ENCODE measurements around the gene KRT37. TPM values are rescaled to one million over a fixed set of nuclear protein-coding genes. Genes with fewer than 3 reads are reported as not detected.

The KRT37 gene
- polyA plus RNA-seq, 3 donors: not detected

DNA sequence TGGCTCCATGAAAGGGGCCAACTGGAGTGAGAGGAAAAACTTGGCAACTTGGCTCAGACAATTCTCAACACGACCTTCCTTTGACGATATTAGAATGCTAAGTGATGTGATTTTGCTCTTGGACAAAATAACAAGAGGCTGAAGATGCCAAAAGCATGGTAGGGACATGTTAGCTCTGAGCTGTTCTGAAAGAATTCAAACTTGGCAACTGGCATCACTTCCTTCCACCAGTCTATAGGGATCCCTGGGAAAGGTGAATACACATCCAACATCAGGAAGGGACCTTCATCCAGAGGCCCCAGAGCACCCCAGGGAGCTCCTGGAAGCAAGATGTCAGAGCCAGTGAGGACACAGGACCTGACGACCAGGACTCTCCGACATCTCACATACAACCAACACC, 4.3 kb downstream of the KRT37 start:
- no peaks in the 10 kb centered on the region for H3K9me3 Mint-ChIP-seq

GRCh38 chr17:41419716-41420115, 4.7 kb downstream of the KRT37 start:
- no peak overlapping the region for H3K4me2 ChIP-seq (replicated peaks; ENCODE audit: extremely low read depth, low read length, poor library complexity, severe bottlenecking)
- H3K4me1 Mint-ChIP-seq: peaks cover 7% of the 10 kb centered on the region
- no peak overlapping the region for H3K9ac ChIP-seq (ENCODE audit: insufficient read depth, low read length, poor library complexity, severe bottlenecking)
- H4K20me1 ChIP-seq (ENCODE audit: insufficient read depth, low read length): no peaks in the 10 kb centered on the region
- H3K27me3 Mint-ChIP-seq (ENCODE audit: low read depth in 3 of 3): peaks cover 6 to 9% (median 9%) of the 10 kb centered on the region in 3 donors
- peaks cover 4 to 5% of the 10 kb centered on the region in 2 donors for H3K4me1 ChIP-seq (ENCODE audit: control insufficient read depth in 1 of 2, insufficient read depth in 2 of 2, low read length in 2 of 2)
- intact Hi-C loops (cut with micrococcal nuclease): no loop called here
- no peak overlapping the region for H3K4me3 Mint-ChIP-seq
- H3K9me3 ChIP-seq (replicated peaks in 1 of 2; ENCODE audit: control insufficient read depth in 1 of 2, insufficient read depth in 1 of 2, low read length in 2 of 2): no peaks in the 10 kb centered on the region
- H3K79me2 ChIP-seq (ENCODE audit: insufficient read depth, low read length): no peaks in the 10 kb centered on the region
- H3K4me3 ChIP-seq (replicated peaks in 1 of 3; ENCODE audit: low read depth in 2 of 3, low read length in 3 of 3): no peak overlapping the region
- H3K27ac Mint-ChIP-seq: no peak overlapping the region
- DNase-seq: no peak
- WGBS (ENCODE audit: insufficient coverage): 94% methylated on average over 4 of the region's 4 CpGs
- no peaks in the 10 kb centered on the region for H3K27me3 ChIP-seq (ENCODE audit: control insufficient read depth in 2 of 2, insufficient read depth in 2 of 2, low read length in 2 of 2)
- H2AFZ ChIP-seq (ENCODE audit: insufficient read depth, low read depth, low read length, poor library complexity, severe bottlenecking): no peak overlapping the region
- H3K36me3 Mint-ChIP-seq: no peaks in the 10 kb centered on the region
- TF ChIP-seq, protein P1, sequence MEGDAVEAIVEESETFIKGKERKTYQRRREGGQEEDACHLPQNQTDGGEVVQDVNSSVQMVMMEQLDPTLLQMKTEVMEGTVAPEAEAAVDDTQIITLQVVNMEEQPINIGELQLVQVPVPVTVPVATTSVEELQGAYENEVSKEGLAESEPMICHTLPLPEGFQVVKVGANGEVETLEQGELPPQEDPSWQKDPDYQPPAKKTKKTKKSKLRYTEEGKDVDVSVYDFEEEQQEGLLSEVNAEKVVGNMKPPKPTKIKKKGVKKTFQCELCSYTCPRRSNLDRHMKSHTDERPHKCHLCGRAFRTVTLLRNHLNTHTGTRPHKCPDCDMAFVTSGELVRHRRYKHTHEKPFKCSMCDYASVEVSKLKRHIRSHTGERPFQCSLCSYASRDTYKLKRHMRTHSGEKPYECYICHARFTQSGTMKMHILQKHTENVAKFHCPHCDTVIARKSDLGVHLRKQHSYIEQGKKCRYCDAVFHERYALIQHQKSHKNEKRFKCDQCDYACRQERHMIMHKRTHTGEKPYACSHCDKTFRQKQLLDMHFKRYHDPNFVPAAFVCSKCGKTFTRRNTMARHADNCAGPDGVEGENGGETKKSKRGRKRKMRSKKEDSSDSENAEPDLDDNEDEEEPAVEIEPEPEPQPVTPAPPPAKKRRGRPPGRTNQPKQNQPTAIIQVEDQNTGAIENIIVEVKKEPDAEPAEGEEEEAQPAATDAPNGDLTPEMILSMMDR (IDR thresholded peaks at IDR 0.05): no peak
- H3K36me3 ChIP-seq (replicated peaks in 1 of 2; ENCODE audit: control insufficient read depth in 1 of 2, insufficient read depth in 2 of 2, low read length in 2 of 2): no peaks in the 10 kb centered on the region
- no peak overlapping the region for H3K27ac ChIP-seq (ENCODE audit: low read depth in 1 of 2, low read length in 2 of 2)
- H3K9me3 Mint-ChIP-seq: no peaks in the 10 kb centered on the region

More for the DNA sequence above, 4.3 kb downstream of the KRT37 start:
- Mint-ChIP-seq H3K4me3 (no peak overlapping the region), H3K27me3 (ENCODE audit: low read depth in 3 of 3) (peaks cover 6 to 9% (median 9%) of the 10 kb centered on the region in 3 donors), H3K4me1 (peaks cover 7% of the 10 kb centered on the region), H3K27ac (no peak overlapping the region), H3K36me3 (no peaks in the 10 kb centered on the region)
- no peak overlapping the region for H3K4me3 ChIP-seq (replicated peaks in 1 of 3; ENCODE audit: low read depth in 2 of 3, low read length in 3 of 3)
- peaks cover 4 to 5% of the 10 kb centered on the region in 2 donors for H3K4me1 ChIP-seq (ENCODE audit: control insufficient read depth in 1 of 2, insufficient read depth in 2 of 2, low read length in 2 of 2)
- H3K27me3 ChIP-seq (ENCODE audit: control insufficient read depth in 2 of 2, insufficient read depth in 2 of 2, low read length in 2 of 2): no peaks in the 10 kb centered on the region
- no peaks in the 10 kb centered on the region for H4K20me1 ChIP-seq (ENCODE audit: insufficient read depth, low read length)
- WGBS (ENCODE audit: insufficient coverage): no CpG with 5 or more reads among the region's 4 CpGs
- no peak overlapping the region for H3K9ac ChIP-seq (ENCODE audit: insufficient read depth, low read length, poor library complexity, severe bottlenecking)
- intact Hi-C loops (cut with micrococcal nuclease): no loop called here
- H2AFZ ChIP-seq (ENCODE audit: insufficient read depth, low read depth, low read length, poor library complexity, severe bottlenecking): no peak overlapping the region
- H3K27ac ChIP-seq (ENCODE audit: low read depth in 1 of 2, low read length in 2 of 2): no peak overlapping the region
- H3K36me3 ChIP-seq (replicated peaks in 1 of 2; ENCODE audit: control insufficient read depth in 1 of 2, insufficient read depth in 2 of 2, low read length in 2 of 2): no peaks in the 10 kb centered on the region
- no peaks in the 10 kb centered on the region for H3K79me2 ChIP-seq (ENCODE audit: insufficient read depth, low read length)
- TF ChIP-seq, protein P1 (IDR thresholded peaks at IDR 0.05): no peak
- no peaks in the 10 kb centered on the region for H3K9me3 ChIP-seq (replicated peaks in 1 of 2; ENCODE audit: control insufficient read depth in 1 of 2, insufficient read depth in 1 of 2, low read length in 2 of 2)
- DNase-seq: no peak
- H3K4me2 ChIP-seq (replicated peaks; ENCODE audit: extremely low read depth, low read length, poor library complexity, severe bottlenecking): no peak overlapping the region
